Neural cell (in vitro differentiated cells): ENCODE measurements around the gene ACE. TPM values are rescaled to one million over a fixed set of nuclear protein-coding genes. Genes with fewer than 3 reads are reported as not detected.

Source experiments
- H2AFZ ChIP-seq: fragments of 200-600, 300-800 bp; sonication (generic), shearing (Covaris generic); 2 replicates; pipeline ENCODE4 v1.6.0; 2014; ENCODE audit warnings: low read depth, mild to moderate bottlenecking, antibody characterized with exemption, low read length, moderate library complexity
- H3F3A ChIP-seq: fragments of 200-600 bp; shearing (Covaris generic); 2 replicates; pipeline ENCODE4 v1.6.1; 2016; ENCODE audit warnings: mild to moderate bottlenecking, moderate library complexity, mixed read lengths, antibody characterized with exemption, low read length; ENCODE audit not compliant: insufficient read depth, poor library complexity, severe bottlenecking
- H3K27ac ChIP-seq: fragments of 200-600, 300-800 bp; sonication (generic), shearing (Covaris generic); 2 replicates; pipeline ENCODE4 v1.5.1; 2014; ENCODE audit warnings: mild to moderate bottlenecking, low read length, moderate library complexity
- H3K27me3 ChIP-seq: fragments of 300-800, 200-600 bp; sonication (generic), shearing (Covaris generic); 2 replicates; pipeline ENCODE4 v1.6.0; 2014; ENCODE audit warnings: mild to moderate bottlenecking, low read depth, low read length, moderate library complexity; ENCODE audit not compliant: insufficient read depth
- H3K36me3 ChIP-seq: fragments of 300-800, 200-600 bp; sonication (generic), shearing (Covaris generic); 2 replicates; pipeline ENCODE4 v1.5.1; 2014; ENCODE audit warnings: mild to moderate bottlenecking, antibody characterized with exemption, low read length, moderate library complexity; ENCODE audit not compliant: insufficient read depth
- H3K4me2 ChIP-seq: fragments of 300-800, 200-600 bp; sonication (generic), shearing (Covaris generic); 2 replicates; pipeline ENCODE4 v1.6.0; 2014; ENCODE audit warnings: mild to moderate bottlenecking, low read length
- H3K4me3 ChIP-seq: fragments of 300-800, 200-600 bp; sonication (generic), shearing (Covaris generic); 2 replicates; pipeline ENCODE4 v1.5.1; 2014; ENCODE audit warnings: mild to moderate bottlenecking, low read length, moderate library complexity
- H3K79me2 ChIP-seq: fragments of 200-600 bp; shearing (Covaris generic); replicated peaks from 2 replicates; pipeline ENCODE4 v1.6.0; 2014; ENCODE audit warnings: mild to moderate bottlenecking, low read length, moderate library complexity; ENCODE audit not compliant: insufficient read depth
- H3K9ac ChIP-seq: fragments of 300-800, 200-600 bp; sonication (generic), shearing (Covaris generic); 2 replicates; pipeline ENCODE4 v1.6.1; 2016; ENCODE audit warnings: mild to moderate bottlenecking, low read length, mixed read lengths
- H3K9me2 ChIP-seq: fragments of 200-600 bp; shearing (Covaris generic); 2 replicates; pipeline ENCODE4 v1.6.1; 2016; ENCODE audit warnings: mild to moderate bottlenecking, low read length, mixed read lengths; ENCODE audit not compliant: insufficient read depth
- H3K9me3 ChIP-seq: fragments of 200-600, 300-800 bp; sonication (generic), shearing (Covaris generic); 2 replicates; pipeline ENCODE4 v1.6.1; 2016; ENCODE audit warnings: mild to moderate bottlenecking, mixed run types, low read length, moderate library complexity, mixed read lengths
- H4K20me1 ChIP-seq: fragments of 200-600 bp; shearing (Covaris generic); 2 replicates; pipeline ENCODE4 v1.6.1; 2016; ENCODE audit warnings: mild to moderate bottlenecking, mixed run types; ENCODE audit not compliant: insufficient read depth
- CTCF ChIP-seq: fragments of 450-650 bp; IDR thresholded peaks from 2 replicates; pipeline ENCODE4 v1.5.1; 2014; ENCODE audit warnings: antibody characterized with exemption, mild to moderate bottlenecking, moderate library complexity; ENCODE audit not compliant: poor library complexity, severe bottlenecking
- EP300 ChIP-seq: fragments of 450-650 bp; conservative IDR thresholded peaks from 2 replicates; pipeline ENCODE4 v1.6.1; 2014; ENCODE audit warnings: antibody characterized with exemption, mild to moderate bottlenecking, moderate library complexity; ENCODE audit not compliant: poor library complexity, severe bottlenecking
- EZH2 ChIP-seq: fragments of 200-600, 300-800 bp; shearing (Covaris generic), sonication (generic); IDR thresholded peaks from 2 replicates; pipeline ENCODE4 v1.6.1; 2014; ENCODE audit warnings: antibody characterized with exemption, low read length, borderline replicate concordance, mild to moderate bottlenecking; ENCODE audit not compliant: insufficient read depth, poor library complexity, severe bottlenecking
- MXI1 ChIP-seq: fragments of 450-650 bp; conservative IDR thresholded peaks from 2 replicates; pipeline ENCODE4 v1.6.1; 2014; ENCODE audit warnings: antibody characterized with exemption, mild to moderate bottlenecking; ENCODE audit not compliant: poor library complexity, severe bottlenecking
- POLR2AphosphoS5 ChIP-seq: IDR thresholded peaks from 2 replicates; pipeline ENCODE4 v1.6.1; 2012
- RAD21 ChIP-seq: fragments of 450-650 bp; conservative IDR thresholded peaks from 2 replicates; pipeline ENCODE4 v1.6.1; 2014; ENCODE audit warnings: antibody characterized with exemption, mild to moderate bottlenecking, moderate library complexity
- REST ChIP-seq: IDR thresholded peaks from 2 replicates; pipeline ENCODE4 v1.6.1; 2012; ENCODE audit warnings: borderline replicate concordance
- SMC3 ChIP-seq: fragments of 450-650 bp; conservative IDR thresholded peaks from 2 replicates; pipeline ENCODE4 v1.6.1; 2014; ENCODE audit warnings: antibody characterized with exemption, mild to moderate bottlenecking, moderate library complexity; ENCODE audit not compliant: poor library complexity
- TAF1 ChIP-seq: IDR thresholded peaks from 2 replicates; pipeline ENCODE4 v1.6.1; 2012; ENCODE audit warnings: low read depth
- polyA plus RNA-seq: library from polyadenylated mRNA; depleted of rRNA; stranded (reverse); fragments of >200 nt; gene quantifications from 2 replicates; pipeline ENCODE4 v1.2.3, GENCODE V29; 2014

Gene ACE
- polyA plus RNA-seq, 1 donor from 2014 or later: 1.5 TPM

DNA sequence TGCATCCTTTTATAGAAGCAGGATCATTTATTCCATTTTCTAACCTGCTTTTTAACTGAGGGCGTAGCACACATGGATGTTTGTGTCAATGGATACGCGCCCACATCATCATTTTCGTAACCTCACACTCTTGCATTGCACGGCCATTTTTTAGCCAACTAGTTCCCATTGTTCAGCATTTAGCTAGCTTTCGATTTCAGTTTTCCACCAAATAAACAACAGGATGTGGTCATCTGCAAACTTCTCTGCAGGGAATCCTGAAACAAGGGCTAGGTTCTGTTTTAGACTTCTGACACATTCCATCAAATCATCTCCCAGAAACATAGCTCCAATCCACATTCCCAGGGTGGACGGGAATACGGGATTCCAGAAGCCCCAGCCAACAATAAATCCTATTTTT lies 37.2 kb upstream of the ACE start:
- no peak for TF ChIP-seq RAD21
- no peak for TF ChIP-seq POLR2AphosphoS5
- no peak for TF ChIP-seq EZH2
- no peak for TF ChIP-seq MXI1
- TF ChIP-seq CTCF: no peak
- TF ChIP-seq TAF1: no peak
- no peak for TF ChIP-seq EP300
- no peak for TF ChIP-seq REST
- TF ChIP-seq SMC3: no peak
- Histone ChIP-seq H3K9me3 (no peaks in the 10 kb centered on the region), H3K4me3 (no peak overlapping the region), H4K20me1 (no peaks in the 10 kb centered on the region), H3K27ac (no peak overlapping the region), H2AFZ (no peak overlapping the region), H3K4me2 (no peak overlapping the region), H3K36me3 (no peaks in the 10 kb centered on the region), H3K27me3 (no peaks in the 10 kb centered on the region), H3K79me2 (no peaks in the 10 kb centered on the region), H3K9ac (no peak overlapping the region), H3F3A (no peaks in the 10 kb centered on the region), H3K9me2 (no peaks in the 10 kb centered on the region)

- H3K79me2 ChIP-seq: no peaks in the 10 kb centered on the region
- H3K27me3 ChIP-seq: no peaks in the 10 kb centered on the region
- no peak overlapping the region for H3K27ac ChIP-seq
- H4K20me1 ChIP-seq: no peaks in the 10 kb centered on the region
- H3K36me3 ChIP-seq: no peaks in the 10 kb centered on the region
- TF ChIP-seq EZH2 (no peak), TAF1 (no peak), EP300 (no peak), CTCF (no peak), RAD21 (no peak), SMC3 (no peak), REST (no peak), POLR2AphosphoS5 (no peak), MXI1 (no peak)
- no peak overlapping the region for H3K4me3 ChIP-seq
- H2AFZ ChIP-seq: no peak overlapping the region
- H3K9ac ChIP-seq: no peak overlapping the region
- no peaks in the 10 kb centered on the region for H3F3A ChIP-seq
- no peaks in the 10 kb centered on the region for H3K9me3 ChIP-seq
- H3K4me2 ChIP-seq: no peak overlapping the region
- no peaks in the 10 kb centered on the region for H3K9me2 ChIP-seq
Measured at GRCh38 chr17:63440127-63440769, 36.6 kb upstream of the ACE start.
